HCT116 (cell line): Measurements from ENCODE around the gene SIT1.

ENCODE experiments used
- ATF3 ChIP-seq: IDR thresholded peaks from 2 replicates; pipeline ENCODE4 v1.6.1; 2012
- CBX3 ChIP-seq: IDR thresholded peaks from 2 replicates; pipeline ENCODE4 v1.6.1; 2012; ENCODE audit warnings: low read depth
- CEBPB ChIP-seq: IDR thresholded peaks from 2 replicates; pipeline ENCODE4 v1.6.1; 2012; ENCODE audit warnings: low read depth
- CTCF ChIP-seq, 3 experiments: fragments of 200-600 bp in 1 of 3; sonication (generic) in 1 of 3; IDR thresholded peaks in 2 of 3; conservative IDR thresholded peaks in 1 of 3; 2 replicates each; pipeline ENCODE4 v1.5.1; 2012 to 2017; ENCODE audit warnings: low read depth in 2 of 3, low read length in 2 of 3, antibody characterized with exemption in 1 of 3, borderline replicate concordance in 1 of 3, control low read depth in 1 of 3, mild to moderate bottlenecking in 1 of 3, mixed read lengths in 1 of 3, mixed run types in 1 of 3, moderate library complexity in 1 of 3; ENCODE audit not compliant: insufficient read depth in 1 of 3
- EGR1 ChIP-seq: IDR thresholded peaks from 2 replicates; pipeline ENCODE4 v1.6.1; 2012; ENCODE audit warnings: low read depth
- EZH2 ChIP-seq: fragments of 200-600 bp; sonication (generic); IDR thresholded peaks from 2 replicates; pipeline ENCODE4 v1.6.1; 2017; ENCODE audit warnings: antibody characterized with exemption, mixed run types
- EZH2phosphoT487 ChIP-seq: fragments of 200-600 bp; IDR thresholded peaks from 2 replicates; pipeline ENCODE4 v1.6.1; 2018; ENCODE audit warnings: antibody characterized with exemption, borderline replicate concordance
- POLR2A ChIP-seq: IDR thresholded peaks from 2 replicates; pipeline ENCODE4 v1.7.0; 2011; ENCODE audit warnings: borderline replicate concordance; ENCODE audit not compliant: insufficient read depth, insufficient read length; ENCODE audit errors: extremely low read depth
- POLR2AphosphoS5 ChIP-seq: IDR thresholded peaks from 2 replicates; pipeline ENCODE4 v1.6.1; 2011; ENCODE audit warnings: mild to moderate bottlenecking, low read depth, low read length, moderate library complexity
- RAD21 ChIP-seq: IDR thresholded peaks from 2 replicates; pipeline ENCODE4 v1.6.1; 2012; ENCODE audit warnings: low read depth, mild to moderate bottlenecking
- REST ChIP-seq: IDR thresholded peaks from 2 replicates; pipeline ENCODE4 v1.6.1; 2012; ENCODE audit warnings: low read depth
- SRF ChIP-seq: IDR thresholded peaks from 2 replicates; pipeline ENCODE4 v1.6.1; 2012; ENCODE audit warnings: low read depth
- ZBTB33 ChIP-seq: IDR thresholded peaks from 2 replicates; pipeline ENCODE4 v1.6.1; 2011; ENCODE audit warnings: mild to moderate bottlenecking, low read length, moderate library complexity; ENCODE audit not compliant: insufficient replicate concordance; ENCODE audit errors: extremely low read depth
- ZFX ChIP-seq: fragments of 450-650 bp; IDR thresholded peaks from 2 replicates; pipeline ENCODE4 v1.6.1; 2017

- TF ChIP-seq EZH2 (no peak), CTCF (IDR thresholded peaks at IDR 0.05 in 2 of 3, conservative IDR thresholded peaks at IDR 0.05 in 1 of 3; ENCODE audit: borderline replicate concordance in 1 of 3, insufficient read depth in 1 of 3, low read depth in 2 of 3, low read length in 2 of 3) (peak in 2 of 3 experiments; percentile 77 to 88; a peak in 4 of 6 replicates), CEBPB (no peak), SRF (no peak), RAD21 (no peak), REST (no peak), POLR2A (no peak), ZFX (no peak), ZBTB33 (no peak), POLR2AphosphoS5 (no peak), ATF3 (no peak), EZH2phosphoT487 (no peak), EGR1 (no peak), CBX3 (no peak)
These were observed 39.4 kb downstream of the SIT1 start for GRCh38 chr9:35611230-35611797.
